Thyroid gland (tissue), 4 donors: ENCODE data around the gene PAK5. TPM values are rescaled to one million over a fixed set of nuclear protein-coding genes. Genes with fewer than 3 reads are reported as not detected.

ENCODE experiments used
- DNase-seq, 2 donors: peaks; one replicate each; pipeline ENCODE4 v3.0.0-alpha.2; 2019
- H3K27ac ChIP-seq, 3 donors: fragments of 200-600 bp; sonication (generic); 1 replicate in 2 of 3; 2 replicates in 1 of 3; pipeline ENCODE4 v1.5.1; 2016 to 2019; ENCODE audit warnings: mild to moderate bottlenecking in 1 of 3, moderate library complexity in 1 of 3
- H3K27me3 ChIP-seq: fragments of 200-600 bp; sonication (generic); one replicate; pipeline ENCODE4 v1.5.1; 2019
- H3K36me3 ChIP-seq, 2 donors: fragments of 200-600 bp; sonication (generic); one replicate each; pipeline ENCODE4 v1.5.1; 2016 to 2019
- H3K4me1 ChIP-seq, 2 donors: fragments of 200-600 bp; sonication (generic); one replicate each; pipeline ENCODE4 v1.5.1; 2017 to 2019
- H3K4me3 ChIP-seq, 3 donors: fragments of 200-600 bp; sonication (generic); replicated peaks in 1 of 3; 1 replicate in 2 of 3; 2 replicates in 1 of 3; pipeline ENCODE4 v1.5.1; 2016; ENCODE audit warnings: mild to moderate bottlenecking in 1 of 3
- H3K9me3 ChIP-seq: fragments of 200-600 bp; sonication (generic); one replicate; pipeline ENCODE4 v1.5.1; 2017
- POLR2A ChIP-seq, 2 donors: fragments of 450-650 bp; IDR thresholded peaks; one replicate each; pipeline ENCODE4 v1.6.1; 2017; ENCODE audit warnings: antibody characterized with exemption in 2 of 2, mild to moderate bottlenecking in 2 of 2, moderate library complexity in 1 of 2
- WGBS, 2 donors: methylation state at CpG; one replicate each; pipeline ENCODE4 v1.1.5; 2017; 5-methylcytosine and 5-hydroxymethylcytosine counted together
- intact Hi-C: fragments of 100-400 bp; cut with DNase I; formaldehyde crosslinking; loops from one replicate; pipeline ENCODE4 v1.15.1; 2023
- total RNA-seq, 4 donors: library from RNA; depleted of rRNA; stranded (reverse); fragments of >200 nt; gene quantifications; one replicate each; pipeline ENCODE4 v1.2.3, GENCODE V29; 2016
- TF ChIP-seq, protein P1 (sequence below), 6 experiments: fragments of 200-600 bp in 3 of 6; fragments of 450-650 bp in 3 of 6; sonication (generic) in 3 of 6; IDR thresholded peaks; one replicate each; pipeline ENCODE4 v1.5.1; 2016 to 2019; ENCODE audit warnings: antibody characterized with exemption in 6 of 6, mild to moderate bottlenecking in 2 of 6, inconsistent platforms in 1 of 6, moderate library complexity in 1 of 6

The PAK5 gene
- total RNA-seq, 4 donors from 2014 or later: 0.13 to 0.33 TPM; not detected in 2

- intact Hi-C loops: no loop called here
- Histone ChIP-seq H3K27me3 (no peaks in the 10 kb centered on the region), H3K4me1 (peaks cover 15 to 21% of the 10 kb centered on the region in 2 donors), H3K27ac (no peak overlapping the region), H3K9me3 (no peaks in the 10 kb centered on the region), H3K4me3 (no peak overlapping the region), H3K36me3 (no peaks in the 10 kb centered on the region)
- no peak for TF ChIP-seq POLR2A (IDR thresholded peaks at IDR 0.05)
- TF ChIP-seq, protein P1, sequence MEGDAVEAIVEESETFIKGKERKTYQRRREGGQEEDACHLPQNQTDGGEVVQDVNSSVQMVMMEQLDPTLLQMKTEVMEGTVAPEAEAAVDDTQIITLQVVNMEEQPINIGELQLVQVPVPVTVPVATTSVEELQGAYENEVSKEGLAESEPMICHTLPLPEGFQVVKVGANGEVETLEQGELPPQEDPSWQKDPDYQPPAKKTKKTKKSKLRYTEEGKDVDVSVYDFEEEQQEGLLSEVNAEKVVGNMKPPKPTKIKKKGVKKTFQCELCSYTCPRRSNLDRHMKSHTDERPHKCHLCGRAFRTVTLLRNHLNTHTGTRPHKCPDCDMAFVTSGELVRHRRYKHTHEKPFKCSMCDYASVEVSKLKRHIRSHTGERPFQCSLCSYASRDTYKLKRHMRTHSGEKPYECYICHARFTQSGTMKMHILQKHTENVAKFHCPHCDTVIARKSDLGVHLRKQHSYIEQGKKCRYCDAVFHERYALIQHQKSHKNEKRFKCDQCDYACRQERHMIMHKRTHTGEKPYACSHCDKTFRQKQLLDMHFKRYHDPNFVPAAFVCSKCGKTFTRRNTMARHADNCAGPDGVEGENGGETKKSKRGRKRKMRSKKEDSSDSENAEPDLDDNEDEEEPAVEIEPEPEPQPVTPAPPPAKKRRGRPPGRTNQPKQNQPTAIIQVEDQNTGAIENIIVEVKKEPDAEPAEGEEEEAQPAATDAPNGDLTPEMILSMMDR (IDR thresholded peaks at IDR 0.05): no peak
- no peak for DNase-seq
- 70 to 79% methylated on average over 8 of the region's 8 CpGs for WGBS, 2 donors
Observed at GRCh38 chr20:9517297-9518162, 321.3 kb downstream of the PAK5 start.

DNA sequence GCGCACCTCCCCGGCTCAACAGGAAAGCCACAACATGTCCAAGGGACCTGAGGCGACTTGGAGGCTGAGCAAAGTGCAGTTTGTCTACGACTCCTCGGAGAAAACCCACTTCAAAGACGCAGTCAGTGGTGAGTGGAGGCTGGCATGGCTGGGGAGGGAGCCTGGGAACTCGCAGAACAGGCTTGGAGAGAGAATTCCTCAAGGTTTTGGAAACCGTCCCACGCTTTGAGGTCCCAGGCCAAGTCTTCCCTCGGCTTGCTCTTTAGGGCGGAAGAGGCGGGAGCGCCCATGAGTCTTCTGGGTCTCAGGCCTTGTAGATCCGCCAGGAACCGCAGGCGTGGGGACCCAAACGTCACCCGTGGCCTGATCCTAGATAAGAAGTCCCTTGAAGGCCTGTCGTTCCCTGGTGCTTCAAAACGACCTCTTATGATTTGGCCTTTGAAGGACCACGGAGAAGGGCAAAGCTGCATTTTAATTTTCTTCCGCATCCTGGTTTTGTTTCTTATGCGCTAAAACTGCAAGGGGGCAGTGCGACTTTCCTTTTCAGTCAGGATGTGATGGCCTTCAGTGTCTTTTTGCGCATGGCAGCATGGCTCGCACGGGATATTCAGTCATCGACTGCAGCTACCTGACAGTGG is 322.5 kb downstream of the PAK5 start:
- peaks cover 15 to 21% of the 10 kb centered on the region in 2 donors for H3K4me1 ChIP-seq
- DNase-seq: peak; percentile 34 to 55
- intact Hi-C loops: no loop called here
- no peak overlapping the region for H3K4me3 ChIP-seq
- no peak overlapping the region for H3K27ac ChIP-seq
- no peaks in the 10 kb centered on the region for H3K9me3 ChIP-seq
- TF ChIP-seq POLR2A (IDR thresholded peaks at IDR 0.05): no peak
- TF ChIP-seq, protein P1 (IDR thresholded peaks at IDR 0.05): no peak
- WGBS, 2 donors: 17 to 24% methylated on average over 16 to 28 of the region's 28 CpGs
- no peaks in the 10 kb centered on the region for H3K36me3 ChIP-seq
- H3K27me3 ChIP-seq: no peaks in the 10 kb centered on the region

- 4 to 6% methylated on average over 5 to 31 of the region's 38 CpGs for WGBS, 2 donors
- no peaks in the 10 kb centered on the region for H3K27me3 ChIP-seq
- no peak overlapping the region for H3K4me3 ChIP-seq
- peaks cover 15 to 21% of the 10 kb centered on the region in 2 donors for H3K4me1 ChIP-seq
- no peak for DNase-seq
- no peaks in the 10 kb centered on the region for H3K36me3 ChIP-seq
- TF ChIP-seq, protein P1 (IDR thresholded peaks at IDR 0.05): no peak
- no peak for TF ChIP-seq POLR2A (IDR thresholded peaks at IDR 0.05)
- no peak overlapping the region for H3K27ac ChIP-seq
- intact Hi-C loops: no loop called here
- no peaks in the 10 kb centered on the region for H3K9me3 ChIP-seq
Observed at GRCh38 chr20:9515741-9516233, 323.1 kb downstream of the PAK5 start.

DNA sequence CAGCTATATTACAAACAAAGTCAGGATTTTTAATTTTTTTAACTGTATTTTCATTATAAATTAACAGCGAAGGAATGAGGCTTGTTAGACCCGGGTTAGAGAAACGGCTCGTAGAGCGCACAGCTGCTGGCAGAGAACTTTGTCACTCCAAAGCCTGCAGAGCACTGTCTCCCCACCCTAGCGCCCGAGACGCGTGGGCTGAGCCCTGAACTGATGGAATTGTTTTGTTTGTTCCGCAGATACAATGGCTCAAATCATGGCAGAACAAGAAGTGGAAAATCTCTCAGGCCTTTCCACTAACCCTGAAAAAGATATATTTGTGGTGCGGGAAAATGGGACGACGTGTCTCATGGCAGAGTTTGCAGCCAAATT is 323.7 kb downstream of the PAK5 start:
- no peaks in the 10 kb centered on the region for H3K36me3 ChIP-seq
- no peaks in the 10 kb centered on the region for H3K27me3 ChIP-seq
- H3K27ac ChIP-seq: no peak overlapping the region
- peaks cover 15 to 21% of the 10 kb centered on the region in 2 donors for H3K4me1 ChIP-seq
- DNase-seq: no peak
- TF ChIP-seq, protein P1 (IDR thresholded peaks at IDR 0.05): no peak
- TF ChIP-seq POLR2A (IDR thresholded peaks at IDR 0.05): no peak
- intact Hi-C loops: no loop called here
- WGBS, 2 donors: 14 to 19% methylated on average over 13 of the region's 13 CpGs
- H3K9me3 ChIP-seq: no peaks in the 10 kb centered on the region
- H3K4me3 ChIP-seq: no peak overlapping the region
